Melanocyte of skin (primary cell): Measurements from ENCODE around the gene KRTAP5-1. TPM values are rescaled to one million over a fixed set of nuclear protein-coding genes. Genes with fewer than 3 reads are reported as not detected.

Experiments used
- total RNA-seq, 2 donors: library from RNA; depleted of rRNA; stranded (reverse); fragments of >200 nt; gene quantifications; 2 replicates each; pipeline ENCODE4 v1.2.3, GENCODE V29; 2012

The KRTAP5-1 gene, protein sequence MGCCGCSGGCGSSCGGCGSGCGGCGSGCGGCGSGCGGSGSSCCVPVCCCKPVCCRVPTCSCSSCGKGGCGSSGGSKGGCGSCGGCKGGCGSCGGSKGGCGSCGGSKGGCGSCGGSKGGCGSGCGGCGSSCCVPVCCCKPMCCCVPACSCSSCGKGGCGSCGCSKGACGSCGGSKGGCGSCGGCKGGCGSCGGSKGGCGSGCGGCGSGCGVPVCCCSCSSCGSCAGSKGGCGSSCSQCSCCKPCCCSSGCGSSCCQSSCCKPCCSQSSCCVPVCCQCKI
- total RNA-seq = not detected

DNA sequence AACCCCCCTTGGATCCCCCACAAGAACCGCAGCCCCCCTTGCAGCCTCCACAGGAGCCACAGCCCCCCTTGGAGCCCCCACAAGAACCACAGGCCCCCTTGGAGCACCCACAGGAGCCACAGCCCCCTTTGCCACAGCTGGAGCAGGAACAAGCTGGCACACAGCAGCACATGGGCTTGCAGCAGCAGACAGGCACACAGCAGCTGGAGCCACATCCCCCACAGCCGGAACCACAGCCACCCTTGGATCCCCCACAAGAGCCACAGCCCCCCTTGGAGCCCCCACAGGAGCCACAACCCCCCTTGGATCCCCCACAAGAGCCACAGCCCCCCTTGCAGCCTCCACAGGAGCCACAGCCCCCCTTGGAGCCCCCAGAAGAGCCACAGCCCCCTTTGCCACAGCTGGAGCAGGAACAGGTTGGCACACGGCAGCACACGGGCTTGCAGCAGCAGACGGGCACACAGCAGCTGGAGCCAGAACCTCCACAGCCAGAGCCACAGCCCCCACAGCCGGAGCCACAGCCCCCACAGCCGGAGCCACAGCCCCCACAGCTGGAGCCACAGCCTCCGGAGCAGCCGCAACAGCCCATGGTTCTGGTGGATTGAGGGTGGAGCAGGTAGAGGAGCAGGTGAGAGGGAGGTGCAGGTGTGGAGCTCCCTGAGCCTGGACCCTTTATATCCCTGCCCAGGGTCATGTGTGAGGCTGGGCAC, at the start of gene KRTAP5-1:
KRTAP5-1 (minus strand) TSS at position 623 of the 710 bp plus-strand sequence; CDS start at position 589, 34 bp downstream.

DNA sequence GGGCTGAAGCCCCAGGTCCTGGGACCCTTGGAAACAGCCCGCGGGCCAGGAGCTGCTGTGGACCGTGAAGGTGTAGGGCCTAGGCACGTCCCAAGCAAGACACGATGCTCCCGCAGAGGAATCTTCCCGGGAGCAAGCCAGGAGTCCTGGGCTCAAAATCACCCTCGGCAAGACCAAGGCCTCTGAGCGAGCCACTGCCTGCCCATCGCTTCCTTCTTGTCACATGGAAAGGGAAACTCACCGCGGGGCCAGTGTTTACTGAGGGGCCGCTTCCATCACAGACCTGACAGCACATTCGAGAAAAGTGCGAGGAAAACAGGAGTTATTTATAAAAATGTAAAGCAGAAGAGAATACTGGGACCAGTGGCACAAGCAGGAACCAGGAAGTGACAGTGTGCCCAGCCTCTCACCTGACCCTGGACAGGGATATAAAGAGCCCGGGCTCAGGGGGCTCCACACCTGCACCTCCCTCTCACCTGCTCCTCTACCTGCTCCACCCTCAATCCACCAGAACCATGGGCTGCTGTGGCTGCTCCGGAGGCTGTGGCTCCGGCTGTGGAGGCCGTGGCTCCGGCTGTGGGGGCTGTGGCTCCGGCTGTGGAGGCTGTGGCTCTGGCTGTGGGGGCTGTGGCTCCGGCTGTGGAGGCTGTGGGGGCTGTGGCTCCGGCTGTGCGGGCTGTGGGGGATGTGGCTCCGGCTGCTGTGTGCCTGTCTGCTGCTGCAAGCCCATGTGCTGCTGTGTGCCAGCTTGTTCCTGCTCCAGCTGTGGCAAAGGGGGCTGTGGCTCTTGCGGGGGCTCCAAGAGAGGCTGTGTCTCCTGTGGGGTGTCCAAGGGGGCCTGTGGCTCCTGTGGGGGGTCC, 44.5 kb upstream of the KRTAP5-1 start, which contains the start of gene KRTAP5-5:
KRTAP5-5 (plus strand) TSS at position 450 of the 860 bp plus-strand sequence; CDS start at position 516, 66 bp downstream.

DNA sequence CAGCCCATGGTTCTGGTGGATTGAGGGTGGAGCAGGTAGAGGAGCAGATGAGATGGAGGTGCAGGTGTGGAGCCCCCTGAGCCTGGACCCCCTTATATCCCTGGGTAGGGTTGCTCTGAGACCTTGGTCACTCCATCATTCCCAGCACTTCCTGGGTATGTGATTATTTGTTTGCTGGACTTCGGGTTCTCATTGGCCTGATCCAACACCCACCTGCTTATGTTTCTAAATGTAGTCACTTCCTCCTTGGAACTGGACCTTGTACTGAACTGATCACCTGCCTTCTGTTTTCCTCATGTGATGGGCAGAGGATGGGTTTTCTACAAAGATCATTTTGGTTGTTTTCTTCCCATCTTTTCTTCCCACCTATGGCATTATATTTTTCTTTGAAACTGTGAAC, 37.0 kb upstream of the KRTAP5-1 start, which contains the start of gene KRTAP5-4:
KRTAP5-4 (minus strand) TSS at position 53 of the 400 bp plus-strand sequence; CDS start at position 8, 45 bp downstream.

DNA sequence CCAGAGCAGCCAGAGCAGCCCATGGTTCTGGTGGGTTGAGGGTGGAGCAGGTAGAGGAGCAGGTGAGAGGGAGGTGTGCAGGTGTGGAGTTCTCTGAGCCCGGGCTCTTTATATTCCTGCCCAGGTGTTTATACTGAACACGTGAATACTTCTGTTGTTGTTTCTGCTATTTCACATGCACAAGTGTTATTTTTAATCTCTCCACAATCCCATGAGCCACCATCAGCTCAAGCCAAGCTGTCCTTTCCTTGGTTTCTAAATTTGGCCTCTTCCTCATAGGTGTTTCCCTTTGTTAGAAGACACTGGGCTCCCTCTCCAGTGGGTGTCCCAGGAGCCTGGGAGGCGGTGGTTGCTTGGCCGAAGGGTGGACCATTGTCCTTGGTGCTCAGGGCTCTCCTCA, 23.3 kb upstream of the KRTAP5-1 start, which contains the start of gene KRTAP5-3:
KRTAP5-3 (minus strand) TSS at position 101 of the 400 bp plus-strand sequence; CDS start at position 23, 78 bp downstream.

DNA sequence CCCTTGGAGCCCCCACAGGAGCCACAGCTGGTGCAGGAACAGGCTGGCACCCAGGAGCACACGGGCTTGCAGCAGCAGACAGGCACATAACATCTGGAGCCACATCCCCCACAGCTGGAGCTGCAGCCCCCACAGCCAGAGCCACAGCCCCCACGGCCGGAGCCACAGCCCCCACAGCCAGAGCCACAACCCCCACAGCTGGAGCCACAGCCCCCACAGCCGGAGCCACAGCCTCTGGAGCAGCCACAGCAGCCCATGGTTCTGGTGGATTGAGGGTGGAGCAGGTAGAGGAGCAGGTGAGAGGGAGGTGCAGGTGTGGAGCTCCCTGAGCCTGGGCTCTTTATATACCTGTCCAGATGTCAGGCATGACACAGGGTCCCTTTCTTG, 12.9 kb upstream of the KRTAP5-1 start, which contains the start of gene KRTAP5-2:
KRTAP5-2 (minus strand) TSS at position 301 of the 387 bp plus-strand sequence; CDS start at position 257, 44 bp downstream.

DNA sequence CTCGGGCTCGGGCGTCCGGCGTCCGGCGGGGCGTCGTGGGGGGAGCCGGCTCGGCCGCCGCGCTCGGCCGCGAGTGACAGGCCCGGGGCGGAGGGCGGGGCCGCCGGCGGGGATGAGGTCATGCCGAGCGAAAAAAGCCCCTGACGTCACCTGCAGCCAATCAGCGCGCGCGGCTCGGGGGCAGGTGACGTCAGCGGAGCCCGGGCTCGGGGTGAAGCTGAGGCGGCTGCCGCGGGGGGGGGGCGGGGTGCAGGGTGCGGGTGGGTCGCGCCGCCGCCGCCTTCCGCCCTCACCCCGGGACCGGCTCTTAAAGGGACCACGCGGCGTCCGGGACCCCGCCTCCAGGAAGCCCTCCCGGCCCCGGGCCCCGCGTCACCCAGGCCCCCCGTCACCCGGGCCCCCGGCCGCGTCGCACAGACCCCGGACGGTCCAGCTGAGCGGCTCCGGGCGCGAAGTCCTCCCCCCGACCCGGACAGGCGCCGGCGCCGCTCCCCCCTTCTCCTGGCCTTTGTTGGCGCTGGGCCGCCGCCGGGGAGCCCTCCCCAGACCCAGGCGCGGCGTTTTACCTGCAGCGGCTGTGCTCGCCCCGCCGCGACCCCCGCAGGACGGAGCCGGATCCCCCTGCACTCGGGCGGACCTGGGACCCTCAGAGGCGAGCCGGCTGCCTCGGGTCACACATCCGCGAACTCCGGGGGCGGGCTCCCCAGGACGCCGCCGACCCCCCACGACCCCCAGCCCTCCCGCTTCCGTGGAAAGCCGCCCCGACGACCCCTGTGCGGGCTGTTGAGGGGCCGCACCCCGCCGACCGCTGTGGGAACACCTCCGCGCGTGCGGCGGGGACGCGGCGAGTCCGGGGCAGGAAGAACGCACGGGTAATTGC, 12.6 kb downstream of the KRTAP5-1 start, which contains the start of gene DUSP8:
DUSP8 (minus strand) TSS at position 75 of the 880 bp plus-strand sequence. CDS start 6,445 bp downstream, outside the sequence.

Other genes starting within 250 kb of the KRTAP5-1 start
- under 1 TPM; 0.69 to 1.00 TPM for gene BRSK2, start 195.3 kb downstream of the KRTAP5-1 start, total RNA-seq
- 10 to 100 TPM; 22.3 to 25.1 TPM for gene MOB2, start 98.5 kb downstream of the KRTAP5-1 start, total RNA-seq
- 1 to 10 TPM in 1 of 2 donors, under 1 TPM in 1; 0.67 to 2.8 TPM for gene DUSP8, start 13.0 kb downstream of the KRTAP5-1 start, total RNA-seq
- not detected for gene KRTAP5-2, start 13.0 kb upstream of the KRTAP5-1 start, total RNA-seq
- not detected for gene KRTAP5-3, start 23.2 kb upstream of the KRTAP5-1 start, total RNA-seq
- gene KRTAP5-4, start 36.9 kb upstream of the KRTAP5-1 start, total RNA-seq = not detected
- not detected for gene KRTAP5-5, start 44.5 kb upstream of the KRTAP5-1 start, total RNA-seq
- not detected for gene KRTAP5-6, start 111.9 kb upstream of the KRTAP5-1 start, total RNA-seq
- gene IFITM10, start 165.3 kb upstream of the KRTAP5-1 start, total RNA-seq = under 1 TPM; 0.33 to 0.69 TPM
- gene CTSD, start 178.6 kb upstream of the KRTAP5-1 start, total RNA-seq = 100 to 1,000 TPM; 285 to 356 TPM
- under 1 TPM in 1 of 2 donors, not detected in 1; under 0.01 TPM for gene SYT8, start 249.7 kb upstream of the KRTAP5-1 start, total RNA-seq